CD4-positive, alpha-beta T cell (primary cell): Measurements from ENCODE around the gene FGF14. TPM values are rescaled to one million over a fixed set of nuclear protein-coding genes. Genes with fewer than 3 reads are reported as not detected.

Experiments used
- ATAC-seq: fragments of 200-7000 bp; cut with Tn5 transposase; one replicate; pipeline ENCODE4 v1.10.0; 2022; ENCODE audit warnings: mild to moderate bottlenecking; ENCODE audit not compliant: poor library complexity
- CTCF ChIA-PET: fragments of 350-600 bp; sonication (Branson Sonifier 250); formaldehyde crosslinking; loops from one replicate; lab custom pipeline; 2021; ENCODE audit warnings: antibody characterized with exemption, inconsistent platforms; lab: Charles Lee
- POLR2A ChIA-PET: fragments of 350-600 bp; sonication (Branson Sonifier 250); formaldehyde crosslinking; loops from one replicate; lab custom pipeline; 2021; ENCODE audit warnings: antibody characterized with exemption, inconsistent platforms; lab: Charles Lee
- DNase-seq, 14 experiments: peaks; one replicate each; pipeline ENCODE4 v3.0.0-alpha.2; 2013 to 2020; ENCODE audit warnings: mixed read lengths in 2 of 14
- H3K27ac ChIP-seq, 2 donors: one replicate each; pipeline versions ENCODE4 v1.5.1 to v1.7.0; 2013; ENCODE audit warnings: low read length in 2 of 2, low read depth in 1 of 2, mild to moderate bottlenecking in 1 of 2
- H3K27me3 ChIP-seq, 2 experiments: 1 replicate in 1 of 2; 2 replicates in 1 of 2; pipeline versions ENCODE4 v1.6.1 to v1.7.0; 2013; ENCODE audit warnings: low read length in 2 of 2, control low read depth in 1 of 2, mild to moderate bottlenecking in 1 of 2, moderate library complexity in 1 of 2; ENCODE audit not compliant: insufficient read depth in 2 of 2, control insufficient read depth in 1 of 2
- H3K36me3 ChIP-seq: one replicate; pipeline ENCODE4 v1.6.1; 2013; ENCODE audit warnings: low read length, control low read depth; ENCODE audit not compliant: insufficient read depth
- H3K4me1 ChIP-seq: one replicate; pipeline ENCODE4 v1.6.1; 2013; ENCODE audit warnings: low read length, control low read depth; ENCODE audit not compliant: insufficient read depth
- H3K4me3 ChIP-seq: one replicate; pipeline ENCODE4 v1.5.1; 2013; ENCODE audit warnings: mild to moderate bottlenecking, low read length, moderate library complexity
- H3K9me3 ChIP-seq, 2 experiments: 1 replicate in 1 of 2; 2 replicates in 1 of 2; pipeline versions ENCODE4 v1.6.1 to v1.7.0; 2013; ENCODE audit warnings: low read length in 2 of 2, mild to moderate bottlenecking in 2 of 2, control low read depth in 1 of 2, moderate library complexity in 1 of 2; ENCODE audit not compliant: control insufficient read depth in 1 of 2, insufficient read depth in 1 of 2
- H3K27ac Mint-ChIP-seq: one replicate; pipeline ENCODE4 v1.8.0; 2020; ENCODE audit warnings: mixed read lengths
- H3K27me3 Mint-ChIP-seq: one replicate; pipeline ENCODE4 v1.8.0; 2021; ENCODE audit warnings: mixed read lengths
- H3K36me3 Mint-ChIP-seq: one replicate; pipeline ENCODE4 v1.8.0; 2021; ENCODE audit warnings: low read depth, mixed read lengths
- H3K4me1 Mint-ChIP-seq: one replicate; pipeline ENCODE4 v1.8.0; 2021; ENCODE audit warnings: low read depth, mixed read lengths
- H3K4me3 Mint-ChIP-seq: one replicate; pipeline ENCODE4 v1.8.0; 2020; ENCODE audit warnings: mild to moderate bottlenecking, mixed read lengths
- H3K9me3 Mint-ChIP-seq: one replicate; pipeline ENCODE4 v1.8.0; 2020; ENCODE audit warnings: mixed read lengths
- intact Hi-C, 2 experiments: fragments of 100-400 bp; cut with DNase I in 1 of 2; cut with micrococcal nuclease in 1 of 2; formaldehyde crosslinking; loops; one replicate each; pipeline versions ENCODE4 v1.15.1 to v1.9.0; 2023 to 2025; cut with DNase I, micrococcal nuclease
- total RNA-seq, 174 experiments: library from RNA in 2 of 174; stranded (reverse) in 2 of 174; gene quantifications; one replicate each; pipeline ENCODE4 v1.2.3 and lab custom pipeline; 2021 to 2026
- TF ChIP-seq, protein P1 (sequence below): fragments of 200-600 bp; IDR thresholded peaks from one replicate; pipeline ENCODE4 v1.8.0; 2022; ENCODE audit warnings: antibody characterized with exemption, mild to moderate bottlenecking

Gene FGF14
- total RNA-seq, 2 experiments from 2014 or later = not detected

DNA sequence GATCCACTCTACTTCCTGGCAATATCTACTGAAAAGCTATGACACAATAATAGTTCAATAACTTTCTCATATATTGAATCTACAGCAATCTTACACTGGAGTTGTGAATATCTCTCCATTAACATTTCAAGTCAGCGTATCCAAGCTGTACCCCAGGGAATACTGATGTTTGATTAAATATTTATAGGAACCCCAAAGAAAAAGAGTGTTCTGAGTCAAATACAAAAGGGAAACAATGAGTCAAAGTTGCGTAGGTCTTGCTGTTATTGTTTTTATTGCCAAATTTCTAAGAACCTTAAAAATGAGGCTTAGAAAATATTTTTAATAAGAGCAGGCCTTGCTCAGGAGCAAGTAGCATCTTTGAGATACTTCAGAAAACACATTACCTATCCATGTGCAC is 415.5 kb downstream of the FGF14 start:
- Mint-ChIP-seq H3K9me3 (no peaks in the 10 kb centered on the region), H3K4me1 (no peaks in the 10 kb centered on the region), H3K4me3 (no peak overlapping the region), H3K27me3 (no peaks in the 10 kb centered on the region), H3K36me3 (no peaks in the 10 kb centered on the region), H3K27ac (no peak overlapping the region)
- DNase-seq (no peak), ATAC-seq (no peak)
- Histone ChIP-seq H3K36me3 (no peaks in the 10 kb centered on the region), H3K4me1 (no peaks in the 10 kb centered on the region), H3K27me3 (no peaks in the 10 kb centered on the region), H3K27ac (no peak overlapping the region), H3K4me3 (no peak overlapping the region), H3K9me3 (no peaks in the 10 kb centered on the region)
- TF ChIP-seq, protein P1, sequence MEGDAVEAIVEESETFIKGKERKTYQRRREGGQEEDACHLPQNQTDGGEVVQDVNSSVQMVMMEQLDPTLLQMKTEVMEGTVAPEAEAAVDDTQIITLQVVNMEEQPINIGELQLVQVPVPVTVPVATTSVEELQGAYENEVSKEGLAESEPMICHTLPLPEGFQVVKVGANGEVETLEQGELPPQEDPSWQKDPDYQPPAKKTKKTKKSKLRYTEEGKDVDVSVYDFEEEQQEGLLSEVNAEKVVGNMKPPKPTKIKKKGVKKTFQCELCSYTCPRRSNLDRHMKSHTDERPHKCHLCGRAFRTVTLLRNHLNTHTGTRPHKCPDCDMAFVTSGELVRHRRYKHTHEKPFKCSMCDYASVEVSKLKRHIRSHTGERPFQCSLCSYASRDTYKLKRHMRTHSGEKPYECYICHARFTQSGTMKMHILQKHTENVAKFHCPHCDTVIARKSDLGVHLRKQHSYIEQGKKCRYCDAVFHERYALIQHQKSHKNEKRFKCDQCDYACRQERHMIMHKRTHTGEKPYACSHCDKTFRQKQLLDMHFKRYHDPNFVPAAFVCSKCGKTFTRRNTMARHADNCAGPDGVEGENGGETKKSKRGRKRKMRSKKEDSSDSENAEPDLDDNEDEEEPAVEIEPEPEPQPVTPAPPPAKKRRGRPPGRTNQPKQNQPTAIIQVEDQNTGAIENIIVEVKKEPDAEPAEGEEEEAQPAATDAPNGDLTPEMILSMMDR = no peak
- intact Hi-C loops = no loop called here
- ChIA-PET POLR2A (no interaction called here), CTCF (no interaction called here)

- no peak overlapping the region for H3K27ac Mint-ChIP-seq
- ATAC-seq (no peak), DNase-seq (no peak)
- CTCF ChIA-PET = no interaction called here
- Histone ChIP-seq H3K27ac (no peak overlapping the region), H3K27me3 (no peaks in the 10 kb centered on the region), H3K9me3 (no peaks in the 10 kb centered on the region), H3K4me1 (no peaks in the 10 kb centered on the region), H3K36me3 (no peaks in the 10 kb centered on the region), H3K4me3 (no peak overlapping the region)
- no peak overlapping the region for H3K4me3 Mint-ChIP-seq
- H3K9me3 Mint-ChIP-seq = no peaks in the 10 kb centered on the region
- H3K27me3 Mint-ChIP-seq = no peaks in the 10 kb centered on the region
- H3K36me3 Mint-ChIP-seq = no peaks in the 10 kb centered on the region
- POLR2A ChIA-PET = no interaction called here
- intact Hi-C loops = no loop called here
- H3K4me1 Mint-ChIP-seq = no peaks in the 10 kb centered on the region
- TF ChIP-seq, protein P1 = no peak
These were observed 416.5 kb downstream of the FGF14 start for GRCh38 chr13:101985321-101985720.

GRCh38 chr13:101982903-101983302 is 418.9 kb downstream of the FGF14 start:
- ChIA-PET POLR2A (no interaction called here), CTCF (no interaction called here)
- DNase-seq (no peak), ATAC-seq (no peak)
- Histone ChIP-seq H3K27ac (no peak overlapping the region), H3K27me3 (no peaks in the 10 kb centered on the region), H3K4me3 (no peak overlapping the region), H3K36me3 (no peaks in the 10 kb centered on the region), H3K9me3 (no peaks in the 10 kb centered on the region), H3K4me1 (no peaks in the 10 kb centered on the region)
- intact Hi-C loops = no loop called here
- Mint-ChIP-seq H3K27me3 (peaks cover 6% of the 10 kb centered on the region), H3K27ac (no peak overlapping the region), H3K4me3 (no peak overlapping the region), H3K4me1 (no peaks in the 10 kb centered on the region), H3K9me3 (no peaks in the 10 kb centered on the region), H3K36me3 (no peaks in the 10 kb centered on the region)
- TF ChIP-seq, protein P1 = no peak
